H1 (cell line): ENCODE results near the gene SCN3A. TPM values are rescaled to one million over a fixed set of nuclear protein-coding genes. Genes with fewer than 3 reads are reported as not detected.

Experiments
- CTCF ChIA-PET: fragments of 300-600 bp; sonication (Branson Sonifier 250); formaldehyde crosslinking; loops from one replicate; lab custom pipeline; 2021; ENCODE audit not compliant: partially characterized antibody; lab: Charles Lee
- POLR2A ChIA-PET: fragments of 300-600 bp; sonication (Branson Sonifier 250); formaldehyde crosslinking; loops from one replicate; lab custom pipeline; 2021; ENCODE audit warnings: inconsistent platforms; ENCODE audit not compliant: partially characterized antibody; lab: Charles Lee
- DNase-seq, 2 experiments: peaks; one replicate each; pipeline versions ENCODE4 v3.0.0 to v3.0.0-alpha.2; 2010 to 2022; ENCODE audit warnings: low spot score in 2 of 2, low read depth in 1 of 2, mixed read lengths in 1 of 2
- FAIRE-seq: peaks from 2 replicates; lab custom pipeline; 2011; peaks lifted over from hg19 to GRCh38; lab: Jason Lieb, UNC
- H2AFZ ChIP-seq: 2 replicates; pipeline ENCODE4 v1.8.1; 2012; ENCODE audit warnings: low read length, inconsistent platforms
- H2AK5ac ChIP-seq: 2 replicates; pipeline ENCODE4 v1.6.1; 2013; ENCODE audit warnings: low read depth, low read length
- H2BK120ac ChIP-seq: replicated peaks from 2 replicates; pipeline ENCODE3; 2013; ENCODE audit warnings: low read depth, low read length, inconsistent platforms
- H2BK12ac ChIP-seq: 2 replicates; pipeline ENCODE4 v1.6.1; 2013; ENCODE audit warnings: low read depth, low read length
- H2BK15ac ChIP-seq: 2 replicates; pipeline ENCODE4 v1.6.1; 2013; ENCODE audit warnings: low read length
- H2BK20ac ChIP-seq: 2 replicates; pipeline ENCODE4 v1.6.1; 2013; ENCODE audit warnings: low read length
- H2BK5ac ChIP-seq: 2 replicates; pipeline ENCODE4 v1.6.1; 2013; ENCODE audit warnings: low read depth, low read length
- H3K14ac ChIP-seq: 2 replicates; pipeline ENCODE4 v1.6.1; 2013; ENCODE audit warnings: inconsistent platforms; ENCODE audit not compliant: insufficient read length
- H3K18ac ChIP-seq: 2 replicates; pipeline ENCODE4 v1.6.1; 2013; ENCODE audit warnings: low read length; ENCODE audit errors: extremely low read depth
- H3K23ac ChIP-seq: 2 replicates; pipeline ENCODE4 v1.6.1; 2013; ENCODE audit warnings: inconsistent platforms; ENCODE audit not compliant: insufficient read length
- H3K23me2 ChIP-seq: 2 replicates; pipeline ENCODE4 v1.6.1; 2013; ENCODE audit warnings: low read depth, low read length
- H3K27ac ChIP-seq: 2 replicates; pipeline ENCODE4 v1.6.1; 2011; ENCODE audit warnings: low read depth, low read length, inconsistent platforms
- H3K27me3 ChIP-seq, 4 experiments: replicated peaks in 1 of 4; 1 replicate in 1 of 4; 2 replicates in 3 of 4; pipeline versions ENCODE4 v1.6.1 to v1.8.1; 2011 to 2013; ENCODE audit warnings: low read length in 3 of 4, mild to moderate bottlenecking in 3 of 4, inconsistent platforms in 2 of 4, mixed read lengths in 2 of 4, moderate library complexity in 1 of 4; ENCODE audit not compliant: control insufficient read depth in 3 of 4, insufficient read depth in 3 of 4; ENCODE audit errors: extremely low read depth in 1 of 4
- H3K36me3 ChIP-seq, 4 experiments: 2 replicates each; pipeline versions ENCODE4 v1.6.1 to v1.8.1; 2011 to 2013; ENCODE audit warnings: mild to moderate bottlenecking in 4 of 4, low read length in 3 of 4, moderate library complexity in 2 of 4, control low read depth in 1 of 4, inconsistent platforms in 1 of 4; ENCODE audit not compliant: insufficient read depth in 4 of 4, control insufficient read depth in 2 of 4
- H3K4ac ChIP-seq: replicated peaks from 2 replicates; pipeline ENCODE3; 2013; ENCODE audit warnings: low read length, low read depth, mixed read lengths, inconsistent platforms; ENCODE audit not compliant: insufficient read length
- H3K4me1 ChIP-seq, 4 experiments: replicated peaks in 1 of 4; 1 replicate in 1 of 4; 2 replicates in 3 of 4; pipeline versions ENCODE4 v1.6.1 to v1.8.1; 2011 to 2013; ENCODE audit warnings: low read length in 3 of 4, inconsistent platforms in 2 of 4, mixed read lengths in 1 of 4; ENCODE audit not compliant: insufficient read depth in 4 of 4, control insufficient read depth in 3 of 4
- H3K4me2 ChIP-seq, 2 experiments: 2 replicates each; pipeline versions ENCODE4 v1.6.1 to v1.8.1; 2011 to 2013; ENCODE audit warnings: low read depth in 2 of 2, low read length in 2 of 2, control low read depth in 1 of 2, inconsistent platforms in 1 of 2, mild to moderate bottlenecking in 1 of 2; ENCODE audit not compliant: insufficient read depth in 1 of 2
- H3K4me3 ChIP-seq, 4 experiments: fragments of 200-600, 300-600 bp in 1 of 4; sonication (generic), shearing (Covaris generic), sonication (Bioruptor Twin) in 1 of 4; 2 replicates each; pipeline versions ENCODE4 v1.5.1 to v1.8.1; 2011 to 2016; ENCODE audit warnings: low read length in 4 of 4, low read depth in 3 of 4, control low read depth in 2 of 4, inconsistent platforms in 2 of 4, mild to moderate bottlenecking in 2 of 4, mixed read lengths in 1 of 4, moderate library complexity in 1 of 4; ENCODE audit not compliant: insufficient read depth in 2 of 4; ENCODE audit errors: extremely low read depth in 1 of 4
- H3K56ac ChIP-seq: replicated peaks from 2 replicates; pipeline ENCODE3; 2013; ENCODE audit warnings: low read depth, mild to moderate bottlenecking, mixed read lengths, low read length, inconsistent platforms; ENCODE audit not compliant: insufficient read length
- H3K79me1 ChIP-seq: 2 replicates; pipeline ENCODE4 v1.6.1; 2013; ENCODE audit warnings: low read depth, low read length, control low read depth
- H3K79me2 ChIP-seq, 2 experiments: 2 replicates each; pipeline versions ENCODE4 v1.6.1 to v1.8.1; 2012 to 2013; ENCODE audit warnings: low read length in 2 of 2, mild to moderate bottlenecking in 2 of 2, inconsistent platforms in 1 of 2; ENCODE audit not compliant: insufficient read depth in 2 of 2, control insufficient read depth in 1 of 2
- H3K9ac ChIP-seq, 4 experiments: replicated peaks in 1 of 4; 1 replicate in 1 of 4; 2 replicates in 3 of 4; pipeline versions ENCODE4 v1.6.1 to v1.8.1; 2011 to 2013; ENCODE audit warnings: low read depth in 3 of 4, low read length in 3 of 4, control low read depth in 2 of 4, mild to moderate bottlenecking in 2 of 4, moderate library complexity in 2 of 4, inconsistent platforms in 1 of 4; ENCODE audit errors: extremely low read depth in 1 of 4
- H3K9me3 ChIP-seq, 2 experiments: 2 replicates each; pipeline versions ENCODE4 v1.6.1 to v1.8.1; 2012 to 2013; ENCODE audit warnings: mild to moderate bottlenecking in 2 of 2, moderate library complexity in 2 of 2, control low read depth in 1 of 2, inconsistent platforms in 1 of 2, low read depth in 1 of 2, low read length in 1 of 2, mixed read lengths in 1 of 2; ENCODE audit not compliant: insufficient read depth in 2 of 2
- H4K20me1 ChIP-seq, 2 experiments: replicated peaks in 1 of 2; 2 replicates each; pipeline versions ENCODE3 to v1.8.1; 2011 to 2013; ENCODE audit warnings: inconsistent platforms in 2 of 2, low read length in 2 of 2, mild to moderate bottlenecking in 1 of 2; ENCODE audit not compliant: insufficient read depth in 2 of 2, control insufficient read depth in 1 of 2
- H4K5ac ChIP-seq: 2 replicates; pipeline ENCODE4 v1.6.1; 2013; ENCODE audit warnings: low read length, low read depth, mixed read lengths, inconsistent platforms; ENCODE audit not compliant: insufficient read length
- H4K8ac ChIP-seq: 2 replicates; pipeline ENCODE4 v1.8.0; 2013; ENCODE audit warnings: mild to moderate bottlenecking, moderate library complexity, low read length, inconsistent platforms; ENCODE audit not compliant: insufficient read depth; ENCODE audit errors: extremely low read depth
- H4K91ac ChIP-seq: replicated peaks from 2 replicates; pipeline ENCODE3; 2013; ENCODE audit warnings: low read length, mixed read lengths, inconsistent platforms; ENCODE audit not compliant: insufficient read length
- POLR2AphosphoS5 ChIP-seq: IDR thresholded peaks from 2 replicates; pipeline ENCODE4 v1.6.1; 2011; ENCODE audit warnings: low read depth, low read length
- WGBS, 2 experiments: shearing (Covaris generic) in 1 of 2; methylation state at CpG; one replicate each; pipeline versions ENCODE4 v1.1.6 to v1.1.7; 2013 to 2015; ENCODE audit warnings: low lambda C conversion rate in 2 of 2, mixed read lengths in 2 of 2, inconsistent platforms in 1 of 2, low coverage in 1 of 2, missing lambda C conversion rate in 1 of 2; ENCODE audit not compliant: insufficient replicate concordance in 2 of 2, insufficient coverage in 1 of 2, insufficient read length in 1 of 2; ENCODE audit errors: extremely low coverage in 1 of 2, missing lambda C conversion rate in 1 of 2; 5-methylcytosine and 5-hydroxymethylcytosine counted together
- polyA plus RNA-seq, 7 experiments: library from polyadenylated mRNA; depleted of rRNA in 3 of 7; stranded (reverse) in 5 of 7; unstranded in 2 of 7; fragments of >200 nt in 5 of 7; fragments of 200-250 nt in 2 of 7; gene quantifications; 1 replicate in 5 of 7; 2 replicates in 1 of 7; 4 replicates in 1 of 7; pipeline versions ENCODE4 v1.2.1 to v1.2.3, GENCODE V29; 2011 to 2013; ENCODE audit warnings: missing spikeins in 2 of 7, mixed read lengths in 2 of 7
- total RNA-seq: library from RNA; stranded (reverse); fragmentation: NEBNext Ultra II Directional; extraction: Animal tissue kit (Norgen Biotek cat#: 25700); gene quantifications from 2 replicates; pipeline ENCODE4 v1.2.1, GENCODE V29; 2021
- TF ChIP-seq, protein P1 (sequence below): IDR thresholded peaks from 2 replicates; pipeline ENCODE4 v1.6.1; 2012; ENCODE audit warnings: low read length, inconsistent platforms
- TF ChIP-seq, protein P2 (sequence below): IDR thresholded peaks from 2 replicates; pipeline ENCODE4 v1.6.1; 2011; ENCODE audit warnings: low read length, improper control_type of control experiment

Gene SCN3A
- total and polyA plus RNA-seq, 2 of the 8 experiments (the other 6 are each of a cell fraction or from before 2014, with no cell fraction given): 0.02 TPM; not detected in 1

DNA sequence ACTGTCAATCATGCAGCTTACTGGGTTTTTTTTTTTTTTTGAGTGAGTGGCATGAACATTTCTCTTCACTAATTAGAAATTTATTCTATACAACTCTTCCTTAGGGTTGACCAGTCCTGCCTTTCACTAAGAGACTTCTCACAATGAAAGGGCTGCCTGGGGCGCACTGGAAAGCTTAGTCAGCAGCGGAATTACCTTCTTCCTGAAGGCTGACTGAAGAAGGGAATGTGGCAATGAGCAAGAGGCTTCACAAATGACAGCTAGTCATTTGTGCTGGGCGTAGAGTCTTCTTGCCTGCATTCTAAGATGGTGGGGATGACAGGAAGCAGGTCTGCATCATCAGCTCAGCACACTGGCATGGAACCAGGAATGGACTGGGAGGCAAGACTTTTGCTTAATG is 15.6 kb upstream of the SCN3A start:
- H3K9ac ChIP-seq: no peak overlapping the region
- H2AFZ ChIP-seq: no peak overlapping the region
- no peaks in the 10 kb centered on the region for H3K79me1 ChIP-seq
- H3K27me3 ChIP-seq: no peaks in the 10 kb centered on the region
- POLR2A ChIA-PET: no interaction called here
- no peaks in the 10 kb centered on the region for H3K36me3 ChIP-seq
- H2BK20ac ChIP-seq: no peak overlapping the region
- H3K9me3 ChIP-seq: no peaks in the 10 kb centered on the region
- CTCF ChIA-PET: interaction anchor here (0.6 to 2.4 kb wide), 7 partner anchors 11 to 226 kb away, joined by 3 to 12 read pairs (median 6); partner anchors contain the start of genes SCN2A and SCN3A
- no peaks in the 10 kb centered on the region for H3K23me2 ChIP-seq
- no peak overlapping the region for H2BK15ac ChIP-seq
- H3K4me2 ChIP-seq: no peak overlapping the region
- TF ChIP-seq, protein P1, sequence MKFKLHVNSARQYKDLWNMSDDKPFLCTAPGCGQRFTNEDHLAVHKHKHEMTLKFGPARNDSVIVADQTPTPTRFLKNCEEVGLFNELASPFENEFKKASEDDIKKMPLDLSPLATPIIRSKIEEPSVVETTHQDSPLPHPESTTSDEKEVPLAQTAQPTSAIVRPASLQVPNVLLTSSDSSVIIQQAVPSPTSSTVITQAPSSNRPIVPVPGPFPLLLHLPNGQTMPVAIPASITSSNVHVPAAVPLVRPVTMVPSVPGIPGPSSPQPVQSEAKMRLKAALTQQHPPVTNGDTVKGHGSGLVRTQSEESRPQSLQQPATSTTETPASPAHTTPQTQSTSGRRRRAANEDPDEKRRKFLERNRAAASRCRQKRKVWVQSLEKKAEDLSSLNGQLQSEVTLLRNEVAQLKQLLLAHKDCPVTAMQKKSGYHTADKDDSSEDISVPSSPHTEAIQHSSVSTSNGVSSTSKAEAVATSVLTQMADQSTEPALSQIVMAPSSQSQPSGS: no peak
- TF ChIP-seq, protein P2, sequence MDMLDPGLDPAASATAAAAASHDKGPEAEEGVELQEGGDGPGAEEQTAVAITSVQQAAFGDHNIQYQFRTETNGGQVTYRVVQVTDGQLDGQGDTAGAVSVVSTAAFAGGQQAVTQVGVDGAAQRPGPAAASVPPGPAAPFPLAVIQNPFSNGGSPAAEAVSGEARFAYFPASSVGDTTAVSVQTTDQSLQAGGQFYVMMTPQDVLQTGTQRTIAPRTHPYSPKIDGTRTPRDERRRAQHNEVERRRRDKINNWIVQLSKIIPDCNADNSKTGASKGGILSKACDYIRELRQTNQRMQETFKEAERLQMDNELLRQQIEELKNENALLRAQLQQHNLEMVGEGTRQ: no peak
- no peak for TF ChIP-seq POLR2AphosphoS5
- H2AK5ac ChIP-seq: no peak overlapping the region
- H4K8ac ChIP-seq: no peak overlapping the region
- no peak for FAIRE-seq
- no peak overlapping the region for H4K5ac ChIP-seq
- no peak overlapping the region for H3K14ac ChIP-seq
- no peak overlapping the region for H2BK12ac ChIP-seq
- no peak overlapping the region for H3K56ac ChIP-seq
- no peak overlapping the region for H2BK120ac ChIP-seq
- DNase-seq: no peak
- no peak overlapping the region for H3K23ac ChIP-seq
- no peak overlapping the region for H3K4me3 ChIP-seq
- WGBS, 2 experiments: 78% methylated on average over 3 of the region's 3 CpGs; no CpG with 5 or more reads in 1 of the 2 experiments
- H4K20me1 ChIP-seq: no peaks in the 10 kb centered on the region
- H3K79me2 ChIP-seq: no peaks in the 10 kb centered on the region
- H3K4ac ChIP-seq: no peak overlapping the region
- no peak overlapping the region for H2BK5ac ChIP-seq
- no peak overlapping the region for H3K27ac ChIP-seq
- no peak overlapping the region for H3K18ac ChIP-seq
- no peak overlapping the region for H4K91ac ChIP-seq
- H3K4me1 ChIP-seq: no peaks in the 10 kb centered on the region
